Smooth muscle cell of the brain vasculature (primary cell): Measurements from ENCODE around the gene TRAF3IP3.

Experiments used
- DNase-seq: peaks from one replicate; pipeline ENCODE4 v3.0.0-alpha.2; 2012; ENCODE audit warnings: low read depth, low spot score

The TRAF3IP3 gene

GRCh38 chr1:209797978-209798639 is 42.3 kb downstream of the TRAF3IP3 start:
- no peak for DNase-seq

- no peak for DNase-seq
Observed at GRCh38 chr1:209800984-209801834, 45.4 kb downstream of the TRAF3IP3 start.

- DNase-seq: no peak
Observed at GRCh38 chr1:209802117-209802779, 46.4 kb downstream of the TRAF3IP3 start.

GRCh38 chr1:209802780-209803152 is 46.9 kb downstream of the TRAF3IP3 start:
- no peak for DNase-seq

GRCh38 chr1:209803568-209803967 is 47.7 kb downstream of the TRAF3IP3 start:
- no peak for DNase-seq

GRCh38 chr1:209805341-209805781 is 49.5 kb downstream of the TRAF3IP3 start:
- no peak for DNase-seq

- peak; percentile 29 for DNase-seq
Observed at GRCh38 chr1:209805875-209806760, 50.3 kb downstream of the TRAF3IP3 start, which contains the start of gene IRF6. TSS of gene IRF6 (minus strand) at chr1:209806142. CDS start at chr1:209801413, 4,729 bp downstream.

GRCh38 chr1:209807509-209807908 is 51.7 kb downstream of the TRAF3IP3 start:
- no peak for DNase-seq

- DNase-seq: peak; percentile 80
Observed at GRCh38 chr1:209808059-209808581, 52.3 kb downstream of the TRAF3IP3 start.

- no peak for DNase-seq
Observed at GRCh38 chr1:209809611-209810010, 53.8 kb downstream of the TRAF3IP3 start.

- no peak for DNase-seq
Observed at GRCh38 chr1:209810783-209811182, 54.9 kb downstream of the TRAF3IP3 start.

GRCh38 chr1:209813902-209814301 is 58.0 kb downstream of the TRAF3IP3 start:
- DNase-seq: no peak

- no peak for DNase-seq
Observed at GRCh38 chr1:209815490-209815889, 59.6 kb downstream of the TRAF3IP3 start.

GRCh38 chr1:209815931-209816341 is 60.1 kb downstream of the TRAF3IP3 start:
- DNase-seq: no peak

GRCh38 chr1:209816923-209817322 is 61.1 kb downstream of the TRAF3IP3 start:
- DNase-seq: no peak

GRCh38 chr1:209817691-209818090 is 61.8 kb downstream of the TRAF3IP3 start:
- DNase-seq: no peak

- DNase-seq: no peak
Observed at GRCh38 chr1:209819058-209819457, 63.2 kb downstream of the TRAF3IP3 start.

GRCh38 chr1:209820986-209821385 is 65.1 kb downstream of the TRAF3IP3 start:
- DNase-seq: no peak

- DNase-seq: no peak
Observed at GRCh38 chr1:209822706-209823105, 66.9 kb downstream of the TRAF3IP3 start.

GRCh38 chr1:209823143-209824041 is 67.5 kb downstream of the TRAF3IP3 start:
- no peak for DNase-seq
